Measurements from ENCODE around the gene CELSR2.

DNA sequence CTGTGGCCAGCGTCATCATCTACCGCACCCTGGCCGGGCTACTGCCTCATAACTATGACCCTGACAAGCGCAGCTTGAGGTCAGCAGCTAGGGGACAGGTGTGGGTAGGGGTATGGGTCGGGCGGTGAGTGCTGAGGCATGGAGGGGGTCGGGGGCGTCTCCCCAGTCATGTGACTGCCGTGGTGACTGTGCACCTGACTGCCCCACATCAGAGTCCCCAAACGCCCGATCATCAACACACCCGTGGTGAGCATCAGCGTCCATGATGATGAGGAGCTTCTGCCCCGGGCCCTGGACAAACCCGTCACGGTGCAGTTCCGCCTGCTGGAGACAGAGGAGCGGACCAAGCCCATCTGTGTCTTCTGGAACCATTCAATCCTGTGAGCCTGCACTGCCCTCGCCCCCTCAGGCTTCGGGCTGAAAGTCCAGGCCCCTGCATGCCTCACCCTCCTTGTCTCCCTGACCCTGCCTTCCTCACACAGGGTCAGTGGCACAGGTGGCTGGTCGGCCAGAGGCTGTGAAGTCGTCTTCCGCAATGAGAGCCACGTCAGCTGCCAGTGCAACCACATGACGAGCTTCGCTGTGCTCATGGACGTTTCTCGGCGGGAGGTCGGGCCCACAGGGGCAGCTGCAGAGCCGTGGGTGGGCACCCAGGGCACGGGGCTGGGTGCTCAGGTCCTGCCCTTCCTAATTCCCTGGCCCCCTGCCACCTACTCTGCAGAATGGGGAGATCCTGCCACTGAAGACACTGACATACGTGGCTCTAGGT lies 20.1 kb downstream of the CELSR2 start:
- TF ChIP-seq, protein P1, sequence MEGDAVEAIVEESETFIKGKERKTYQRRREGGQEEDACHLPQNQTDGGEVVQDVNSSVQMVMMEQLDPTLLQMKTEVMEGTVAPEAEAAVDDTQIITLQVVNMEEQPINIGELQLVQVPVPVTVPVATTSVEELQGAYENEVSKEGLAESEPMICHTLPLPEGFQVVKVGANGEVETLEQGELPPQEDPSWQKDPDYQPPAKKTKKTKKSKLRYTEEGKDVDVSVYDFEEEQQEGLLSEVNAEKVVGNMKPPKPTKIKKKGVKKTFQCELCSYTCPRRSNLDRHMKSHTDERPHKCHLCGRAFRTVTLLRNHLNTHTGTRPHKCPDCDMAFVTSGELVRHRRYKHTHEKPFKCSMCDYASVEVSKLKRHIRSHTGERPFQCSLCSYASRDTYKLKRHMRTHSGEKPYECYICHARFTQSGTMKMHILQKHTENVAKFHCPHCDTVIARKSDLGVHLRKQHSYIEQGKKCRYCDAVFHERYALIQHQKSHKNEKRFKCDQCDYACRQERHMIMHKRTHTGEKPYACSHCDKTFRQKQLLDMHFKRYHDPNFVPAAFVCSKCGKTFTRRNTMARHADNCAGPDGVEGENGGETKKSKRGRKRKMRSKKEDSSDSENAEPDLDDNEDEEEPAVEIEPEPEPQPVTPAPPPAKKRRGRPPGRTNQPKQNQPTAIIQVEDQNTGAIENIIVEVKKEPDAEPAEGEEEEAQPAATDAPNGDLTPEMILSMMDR (conservative IDR thresholded peaks at IDR 0.05; ENCODE audit: low read length), result no peak
- no peak for TF ChIP-seq EZH2phosphoT487 (IDR thresholded peaks at IDR 0.05; ENCODE audit: borderline replicate concordance, low read depth, low read length)

Data from OCI-LY7 (cell line).